GM12878 (cell line): ENCODE data around the gene HEXIM1. TPM values are rescaled to one million over a fixed set of nuclear protein-coding genes. Genes with fewer than 3 reads are reported as not detected.
A peak's percentile ranks its signal among the peaks of the same experiment; 100 is the strongest.

Source experiments
- ATF3 ChIP-seq: IDR thresholded peaks from 2 replicates; pipeline ENCODE4 v1.6.1; 2011; ENCODE audit warnings: low read depth, mild to moderate bottlenecking, low read length, moderate library complexity, borderline replicate concordance; ENCODE audit errors: extremely low read depth
- ATF7 ChIP-seq: fragments of 450-650 bp; IDR thresholded peaks from 2 replicates; pipeline ENCODE4 v1.6.1; 2016; ENCODE audit warnings: low read depth, mild to moderate bottlenecking
- BACH1 ChIP-seq: fragments of 450-650 bp; IDR thresholded peaks from 2 replicates; pipeline ENCODE4 v1.6.1; 2017; ENCODE audit warnings: mild to moderate bottlenecking, borderline replicate concordance
- BHLHE40 ChIP-seq, 2 experiments: fragments of 450-650 bp in 1 of 2; IDR thresholded peaks; 2 replicates each; pipeline ENCODE4 v1.6.1; 2011 to 2017; ENCODE audit warnings: low read depth in 2 of 2, borderline replicate concordance in 1 of 2, improper control_type of control experiment in 1 of 2, low read length in 1 of 2, mild to moderate bottlenecking in 1 of 2
- CEBPB ChIP-seq, 2 experiments: fragments of 150-350 bp in 1 of 2; IDR thresholded peaks; 2 replicates each; pipeline ENCODE4 v1.6.1; 2012 to 2014; ENCODE audit warnings: low read depth in 2 of 2, low read length in 2 of 2, borderline replicate concordance in 1 of 2, inconsistent platforms in 1 of 2
- CEBPZ ChIP-seq: fragments of 150-350 bp; IDR thresholded peaks from 2 replicates; pipeline ENCODE4 v1.6.1; 2016; ENCODE audit warnings: low read depth, low read length
- E2F4 ChIP-seq: IDR thresholded peaks from 2 replicates; pipeline ENCODE4 v1.6.1; 2012; ENCODE audit warnings: low read depth, low read length, improper control_type of control experiment
- EED ChIP-seq: sonication (generic); IDR thresholded peaks from 2 replicates; pipeline ENCODE4 v1.6.1; 2016; ENCODE audit warnings: antibody characterized with exemption, low read depth
- EP300 ChIP-seq, 2 experiments: fragments of 150-350 bp in 1 of 2; IDR thresholded peaks; 2 replicates each; pipeline ENCODE4 v1.6.1; 2011 to 2012; ENCODE audit warnings: low read depth in 2 of 2, low read length in 2 of 2, borderline replicate concordance in 1 of 2, improper control_type of control experiment in 1 of 2, inconsistent platforms in 1 of 2; ENCODE audit not compliant: control insufficient read depth in 1 of 2
- FOXM1 ChIP-seq: IDR thresholded peaks from 2 replicates; pipeline ENCODE4 v1.6.1; 2012; ENCODE audit warnings: low read depth, mild to moderate bottlenecking, inconsistent platforms, low read length, moderate library complexity
- JUNB ChIP-seq: IDR thresholded peaks from 2 replicates; pipeline ENCODE4 v1.6.1; 2016; ENCODE audit warnings: antibody characterized with exemption, mild to moderate bottlenecking
- MXI1 ChIP-seq: fragments of 150-350 bp; IDR thresholded peaks from 2 replicates; pipeline ENCODE4 v1.6.1; 2011; ENCODE audit warnings: low read depth, mild to moderate bottlenecking, inconsistent platforms, low read length, improper control_type of control experiment
- PBX3 ChIP-seq: IDR thresholded peaks from 2 replicates; pipeline ENCODE4 v1.6.1; 2011; ENCODE audit warnings: mild to moderate bottlenecking, low read depth, low read length, moderate library complexity; ENCODE audit not compliant: insufficient replicate concordance
- RUNX3 ChIP-seq: IDR thresholded peaks from 2 replicates; pipeline ENCODE4 v1.6.1; 2012; ENCODE audit warnings: low read length, inconsistent platforms
- STAT1 ChIP-seq: fragments of 450-650 bp; conservative IDR thresholded peaks from 2 replicates; pipeline ENCODE4 v1.6.1; 2014; ENCODE audit warnings: antibody characterized with exemption, mild to moderate bottlenecking
- TAF1 ChIP-seq: IDR thresholded peaks from 2 replicates; pipeline ENCODE4 v1.6.1; 2011; ENCODE audit warnings: mild to moderate bottlenecking, low read depth, low read length, borderline replicate concordance
- TCF3 ChIP-seq: IDR thresholded peaks from 2 replicates; pipeline ENCODE4 v1.6.1; 2012; ENCODE audit warnings: low read depth, mild to moderate bottlenecking, low read length, borderline replicate concordance; ENCODE audit not compliant: insufficient read depth
- polyA plus RNA-seq, 11 experiments: library from polyadenylated mRNA; depleted of rRNA in 4 of 11; unstranded in 6 of 11; stranded (reverse) in 5 of 11; fragments of >200 nt; fragmentation: Nextera tagmentation in 4 of 11; fragmentation: Illumina TruSeq in 1 of 11; extraction: Ambion mirVana in 4 of 11; extraction: Trizol in 1 of 11; gene quantifications; 1 replicate in 1 of 11; 2 replicates in 10 of 11; pipeline versions ENCODE4 v1.2.1 to v1.2.3, GENCODE V29; 2011 to 2016; ENCODE audit warnings: inconsistent platforms in 2 of 11, missing spikeins in 2 of 11, low read depth in 1 of 11
- total RNA-seq, 4 experiments: library from RNA; depleted of rRNA in 3 of 4; stranded (reverse); fragments of >200 nt in 3 of 4; fragmentation: Illumina TruSeq in 1 of 4; extraction: Trizol in 1 of 4; gene quantifications; 2 replicates each; pipeline versions ENCODE4 v1.2.1 to v1.2.3, GENCODE V29; 2013 to 2021
- TF ChIP-seq, protein P1 (sequence below): fragments of 450-650 bp; formaldehyde crosslinking; IDR thresholded peaks from 2 replicates; pipeline ENCODE4 v1.5.0; 2022; ENCODE audit warnings: mild to moderate bottlenecking, missing genetic modification characterization

HEXIM1 gene
- total and polyA plus RNA-seq, 10 of the 15 experiments (the other 5 are each of a cell fraction or from before 2014, with no cell fraction given) = 1.9 to 24.1 (median 9.0) TPM

DNA sequence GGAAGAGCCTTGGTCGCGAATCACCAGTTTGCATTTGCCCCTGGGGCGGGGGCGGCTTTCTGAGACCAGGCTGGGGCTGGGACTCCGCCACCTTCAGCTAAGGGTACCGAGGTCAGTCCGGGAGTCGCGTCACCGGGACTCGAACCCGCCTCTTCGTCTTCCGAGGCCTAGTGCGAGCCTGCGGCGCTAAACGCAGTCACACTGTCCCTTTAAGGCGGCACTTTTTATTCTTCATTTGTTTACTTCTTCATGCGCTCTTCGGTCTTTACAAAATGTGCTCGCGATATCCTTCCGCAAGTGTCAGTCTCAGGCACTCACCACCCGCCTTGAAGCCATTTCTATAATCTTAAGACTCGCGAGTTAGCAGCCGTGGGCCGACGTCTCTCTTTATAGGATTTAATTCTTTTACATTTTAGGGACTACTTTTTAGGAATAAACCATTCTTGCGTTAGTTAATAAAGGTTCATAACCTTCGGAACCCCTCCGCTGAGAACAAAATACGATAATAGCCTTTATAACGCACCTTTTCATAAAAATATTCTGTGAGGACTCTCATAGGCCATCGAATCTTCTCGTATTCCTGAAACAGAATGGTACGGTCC lies 593 bp upstream of the HEXIM1 start (continued):
- TF ChIP-seq PBX3 = peak; percentile 88
- no peak for TF ChIP-seq ATF3
- peak; percentile 86 for TF ChIP-seq FOXM1
- TF ChIP-seq EP300 (IDR thresholded peaks at IDR 0.05; ENCODE audit: borderline replicate concordance in 1 of 2, control insufficient read depth in 1 of 2, low read depth in 2 of 2, low read length in 2 of 2) = peak in 1 of 2 experiments; percentile 37; a peak in 1 of 4 replicates
- no peak for TF ChIP-seq EED
- TF ChIP-seq CEBPZ = no peak
- TF ChIP-seq MXI1 = peak; percentile 58; the same call in 1 of the 2 replicates
- peak; percentile 94 to 97 for TF ChIP-seq BHLHE40 (IDR thresholded peaks at IDR 0.05; ENCODE audit: borderline replicate concordance in 1 of 2, low read depth in 2 of 2, low read length in 1 of 2)
- peak; percentile 100 for TF ChIP-seq ATF7
- TF ChIP-seq TCF3 = no peak
- TF ChIP-seq, protein P1, sequence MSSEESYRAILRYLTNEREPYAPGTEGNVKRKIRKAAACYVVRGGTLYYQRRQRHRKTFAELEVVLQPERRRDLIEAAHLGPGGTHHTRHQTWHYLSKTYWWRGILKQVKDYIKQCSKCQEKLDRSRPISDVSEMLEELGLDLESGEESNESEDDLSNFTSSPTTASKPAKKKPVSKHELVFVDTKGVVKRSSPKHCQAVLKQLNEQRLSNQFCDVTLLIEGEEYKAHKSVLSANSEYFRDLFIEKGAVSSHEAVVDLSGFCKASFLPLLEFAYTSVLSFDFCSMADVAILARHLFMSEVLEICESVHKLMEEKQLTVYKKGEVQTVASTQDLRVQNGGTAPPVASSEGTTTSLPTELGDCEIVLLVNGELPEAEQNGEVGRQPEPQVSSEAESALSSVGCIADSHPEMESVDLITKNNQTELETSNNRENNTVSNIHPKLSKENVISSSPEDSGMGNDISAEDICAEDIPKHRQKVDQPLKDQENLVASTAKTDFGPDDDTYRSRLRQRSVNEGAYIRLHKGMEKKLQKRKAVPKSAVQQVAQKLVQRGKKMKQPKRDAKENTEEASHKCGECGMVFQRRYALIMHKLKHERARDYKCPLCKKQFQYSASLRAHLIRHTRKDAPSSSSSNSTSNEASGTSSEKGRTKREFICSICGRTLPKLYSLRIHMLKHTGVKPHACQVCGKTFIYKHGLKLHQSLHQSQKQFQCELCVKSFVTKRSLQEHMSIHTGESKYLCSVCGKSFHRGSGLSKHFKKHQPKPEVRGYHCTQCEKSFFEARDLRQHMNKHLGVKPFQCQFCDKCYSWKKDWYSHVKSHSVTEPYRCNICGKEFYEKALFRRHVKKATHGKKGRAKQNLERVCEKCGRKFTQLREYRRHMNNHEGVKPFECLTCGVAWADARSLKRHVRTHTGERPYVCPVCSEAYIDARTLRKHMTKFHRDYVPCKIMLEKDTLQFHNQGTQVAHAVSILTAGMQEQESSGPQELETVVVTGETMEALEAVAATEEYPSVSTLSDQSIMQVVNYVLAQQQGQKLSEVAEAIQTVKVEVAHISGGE (CRISPR knock-in tag) = no peak
- peak; percentile 74 for TF ChIP-seq RUNX3
- peak; percentile 77 for TF ChIP-seq TAF1
- no peak for TF ChIP-seq E2F4
- TF ChIP-seq STAT1 = peak; percentile 93
- peak; percentile 69; the same call in 1 of the 2 replicates for TF ChIP-seq BACH1
- TF ChIP-seq JUNB = no peak
- TF ChIP-seq CEBPB (IDR thresholded peaks at IDR 0.05; ENCODE audit: borderline replicate concordance in 1 of 2, low read depth in 2 of 2, low read length in 2 of 2) = no peak; a peak in 1 of 4 replicates
